ENCODE data around the gene CNTNAP5.

The CNTNAP5 gene

GRCh38 chr2:124147552-124147951 lies 122.5 kb downstream of the CNTNAP5 start:
- no peaks in the 10 kb centered on the region for H3K9me3 ChIP-seq (ENCODE audit: control insufficient read depth, low read length)
- no peak overlapping the region for H3K27ac ChIP-seq
- no peaks in the 10 kb centered on the region for H3K79me2 ChIP-seq
- no peak overlapping the region for H3K4me3 ChIP-seq (ENCODE audit: low read depth, low read length)
- H3K27me3 ChIP-seq (ENCODE audit: control insufficient read depth, insufficient read depth, low read length): no peaks in the 10 kb centered on the region
- H3K4me2 ChIP-seq (ENCODE audit: low read length): no peak overlapping the region
- no peaks in the 10 kb centered on the region for H3K36me3 ChIP-seq (ENCODE audit: control insufficient read depth, insufficient read depth, low read length)
- H2AFZ ChIP-seq: no peak overlapping the region
- TF ChIP-seq CTCF (IDR thresholded peaks at IDR 0.05): no peak
- H3K9ac ChIP-seq: no peak overlapping the region
- no peaks in the 10 kb centered on the region for H3K4me1 ChIP-seq

- H3K4me1 ChIP-seq: no peaks in the 10 kb centered on the region
- no peak overlapping the region for H3K4me3 ChIP-seq (ENCODE audit: low read depth, low read length)
- no peak overlapping the region for H3K9ac ChIP-seq
- no peaks in the 10 kb centered on the region for H3K36me3 ChIP-seq (ENCODE audit: control insufficient read depth, insufficient read depth, low read length)
- no peak overlapping the region for H3K4me2 ChIP-seq (ENCODE audit: low read length)
- no peaks in the 10 kb centered on the region for H3K9me3 ChIP-seq (ENCODE audit: control insufficient read depth, low read length)
- H3K27me3 ChIP-seq (ENCODE audit: control insufficient read depth, insufficient read depth, low read length): no peaks in the 10 kb centered on the region
- H3K27ac ChIP-seq: no peak overlapping the region
- no peak overlapping the region for H2AFZ ChIP-seq
- TF ChIP-seq CTCF (IDR thresholded peaks at IDR 0.05): no peak
- H3K79me2 ChIP-seq: no peaks in the 10 kb centered on the region
Measured at GRCh38 chr2:124149571-124149970, 124.5 kb downstream of the CNTNAP5 start.

- Histone ChIP-seq H3K79me2 (no peaks in the 10 kb centered on the region), H3K9me3 (ENCODE audit: control insufficient read depth, low read length) (no peaks in the 10 kb centered on the region), H2AFZ (no peak overlapping the region), H3K4me2 (ENCODE audit: low read length) (no peak overlapping the region), H3K9ac (no peak overlapping the region), H3K4me3 (ENCODE audit: low read depth, low read length) (no peak overlapping the region), H3K27ac (no peak overlapping the region), H3K27me3 (ENCODE audit: control insufficient read depth, insufficient read depth, low read length) (no peaks in the 10 kb centered on the region), H3K36me3 (ENCODE audit: control insufficient read depth, insufficient read depth, low read length) (no peaks in the 10 kb centered on the region), H3K4me1 (no peaks in the 10 kb centered on the region)
- no peak for TF ChIP-seq CTCF (IDR thresholded peaks at IDR 0.05)
Measured at GRCh38 chr2:124151691-124152090, 126.6 kb downstream of the CNTNAP5 start.

GRCh38 chr2:124153713-124154112 lies 128.6 kb downstream of the CNTNAP5 start:
- no peaks in the 10 kb centered on the region for H3K4me1 ChIP-seq
- H3K4me2 ChIP-seq (ENCODE audit: low read length): no peak overlapping the region
- H2AFZ ChIP-seq: no peak overlapping the region
- H3K27ac ChIP-seq: no peak overlapping the region
- no peak overlapping the region for H3K9ac ChIP-seq
- H3K36me3 ChIP-seq (ENCODE audit: control insufficient read depth, insufficient read depth, low read length): no peaks in the 10 kb centered on the region
- H3K27me3 ChIP-seq (ENCODE audit: control insufficient read depth, insufficient read depth, low read length): no peaks in the 10 kb centered on the region
- H3K9me3 ChIP-seq (ENCODE audit: control insufficient read depth, low read length): no peaks in the 10 kb centered on the region
- no peaks in the 10 kb centered on the region for H3K79me2 ChIP-seq
- no peak overlapping the region for H3K4me3 ChIP-seq (ENCODE audit: low read depth, low read length)
- no peak for TF ChIP-seq CTCF (IDR thresholded peaks at IDR 0.05)

- no peak for TF ChIP-seq CTCF (IDR thresholded peaks at IDR 0.05)
- H3K4me2 ChIP-seq (ENCODE audit: low read length): no peak overlapping the region
Measured at GRCh38 chr2:124159166-124159565, 134.1 kb downstream of the CNTNAP5 start.

More at GRCh38 chr2:124159166-124159565, 134.1 kb downstream of the CNTNAP5 start:
- no peaks in the 10 kb centered on the region for H3K27me3 ChIP-seq (ENCODE audit: control insufficient read depth, insufficient read depth, low read length)
- H3K9ac ChIP-seq: no peak overlapping the region
- no peak overlapping the region for H3K27ac ChIP-seq
- no peaks in the 10 kb centered on the region for H3K79me2 ChIP-seq
- H3K9me3 ChIP-seq (ENCODE audit: control insufficient read depth, low read length): no peaks in the 10 kb centered on the region
- H3K4me1 ChIP-seq: no peaks in the 10 kb centered on the region
- H2AFZ ChIP-seq: no peak overlapping the region
- H3K36me3 ChIP-seq (ENCODE audit: control insufficient read depth, insufficient read depth, low read length): no peaks in the 10 kb centered on the region
- H3K4me3 ChIP-seq (ENCODE audit: low read depth, low read length): no peak overlapping the region
